22Rv1 (cell line): Measurements from ENCODE around the gene IGLL5.
A peak's percentile ranks its signal among the peaks of the same experiment; 100 is the strongest.

Experiments used
- CTCF ChIP-seq: fragments of 450-650 bp; IDR thresholded peaks from 2 replicates; pipeline ENCODE4 v1.5.1; 2017; ENCODE audit warnings: mild to moderate bottlenecking
- ZFX ChIP-seq: fragments of 450-650 bp; IDR thresholded peaks from 2 replicates; pipeline ENCODE4 v1.6.1; 2017; ENCODE audit warnings: antibody characterized with exemption, borderline replicate concordance

- TF ChIP-seq CTCF (peak; percentile 82), ZFX (no peak)
Measured at GRCh38 chr22:22855617-22856308, 31.9 kb upstream of the IGLL5 start.
